ENCODE measurements around the gene MTHFR.

Gene MTHFR

GRCh38 chr1:11780380-11781147 is 25.2 kb downstream of the MTHFR start:
- no peak for DNase-seq

- DNase-seq = no peak
These were observed 25.9 kb downstream of the MTHFR start for GRCh38 chr1:11779715-11780379.

- DNase-seq = no peak
These were observed 26.7 kb downstream of the MTHFR start for GRCh38 chr1:11778844-11779623.

GRCh38 chr1:11778336-11778735 is 27.4 kb downstream of the MTHFR start:
- DNase-seq = no peak

GRCh38 chr1:11777658-11778322 is 28.0 kb downstream of the MTHFR start:
- DNase-seq = no peak

GRCh38 chr1:11774753-11775152 is 31.0 kb downstream of the MTHFR start:
- no peak for DNase-seq

GRCh38 chr1:11772458-11772857 is 33.3 kb downstream of the MTHFR start:
- DNase-seq = no peak

GRCh38 chr1:11771481-11772043 is 34.2 kb downstream of the MTHFR start:
- DNase-seq = no peak

- DNase-seq = no peak
These were observed 35.8 kb downstream of the MTHFR start for GRCh38 chr1:11770011-11770410.

GRCh38 chr1:11769274-11769673 is 36.5 kb downstream of the MTHFR start:
- DNase-seq = no peak

GRCh38 chr1:11768821-11769220 is 36.9 kb downstream of the MTHFR start:
- no peak for DNase-seq

- no peak for DNase-seq
These were observed 37.7 kb downstream of the MTHFR start for GRCh38 chr1:11767922-11768704.

- DNase-seq = no peak
These were observed 39.4 kb downstream of the MTHFR start for GRCh38 chr1:11766429-11766776.

- no peak for DNase-seq
These were observed 39.9 kb downstream of the MTHFR start for GRCh38 chr1:11765661-11766428.

- DNase-seq = no peak
These were observed 41.2 kb downstream of the MTHFR start for GRCh38 chr1:11764519-11764918.

- no peak for DNase-seq
These were observed 41.6 kb downstream of the MTHFR start for GRCh38 chr1:11764115-11764514.

- no peak for DNase-seq
These were observed 43.8 kb downstream of the MTHFR start, which contains the start of gene C1orf167 for GRCh38 chr1:11761988-11762406. TSS of gene C1orf167 (plus strand) at chr1:11762193. CDS start at chr1:11764401, 2,208 bp downstream.

GRCh38 chr1:11761285-11761684 is 44.5 kb downstream of the MTHFR start:
- no peak for DNase-seq

GRCh38 chr1:11759791-11760190 is 46.0 kb downstream of the MTHFR start:
- DNase-seq = no peak

- DNase-seq = no peak
These were observed 48.7 kb downstream of the MTHFR start for GRCh38 chr1:11757047-11757446.

- no peak for DNase-seq
These were observed 52.1 kb downstream of the MTHFR start for GRCh38 chr1:11753555-11754208.

Measured in NCI-H1694 (cell line).